ENCODE data around the gene CA7.
"Not testable (repeated sequence)": the region's sequence is repeated elsewhere in the genome, so short reads cannot be mapped to it uniquely, and the experiment has no call there.

The CA7 gene

DNA sequence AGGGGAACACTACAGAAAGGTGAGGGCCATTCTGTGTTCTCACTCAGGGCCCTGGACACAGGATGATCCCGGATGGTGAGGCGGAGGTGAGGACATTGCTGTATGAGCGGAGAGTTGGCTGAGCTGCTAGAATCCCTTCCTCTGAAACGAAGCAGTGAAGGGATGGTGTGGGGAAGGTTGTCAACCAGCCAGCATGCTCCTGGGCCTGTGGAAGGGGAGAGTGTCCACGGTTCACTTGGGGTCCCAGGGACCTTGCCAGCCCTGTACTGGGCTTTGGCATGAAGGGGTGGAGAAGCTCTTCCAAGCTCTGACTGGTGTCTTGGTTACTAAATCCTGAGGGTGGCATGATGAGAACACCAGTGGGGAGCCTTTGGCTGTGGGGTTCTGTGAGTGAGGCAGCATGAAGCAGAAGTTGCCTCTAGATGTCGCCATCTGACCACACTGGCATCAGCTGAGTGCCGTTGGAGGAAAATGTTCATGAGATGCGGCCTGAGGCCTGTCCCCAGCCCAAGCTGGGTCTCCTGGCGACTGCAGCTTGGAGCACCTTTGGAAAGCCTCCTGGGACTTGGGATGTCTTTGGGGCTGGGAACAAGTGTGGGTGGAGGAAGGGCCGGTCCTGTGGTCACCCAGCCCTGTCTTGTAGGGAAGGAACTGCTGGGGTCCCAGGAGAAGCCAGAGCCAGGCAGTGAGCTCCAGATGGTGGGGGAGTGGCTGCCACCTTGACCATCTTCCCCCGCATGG is 50.9 kb downstream of the CA7 start:
- Histone ChIP-seq H3K4me3 (ENCODE audit: insufficient read depth, low read depth, low read length) (no peak overlapping the region), H3K36me3 (ENCODE audit: control insufficient read depth, insufficient read depth, low read length) (no peaks in the 10 kb centered on the region), H3K9me3 (ENCODE audit: control insufficient read depth, low read length) (no peaks in the 10 kb centered on the region), H3K4me1 (ENCODE audit: control insufficient read depth, insufficient read depth, low read length) (no peaks in the 10 kb centered on the region), H3K27me3 (ENCODE audit: control insufficient read depth, insufficient read depth, low read length, poor library complexity, severe bottlenecking) (no peaks in the 10 kb centered on the region), H3K27ac (ENCODE audit: insufficient read depth, low read depth, low read length, poor library complexity, severe bottlenecking) (no peak overlapping the region)
- WGBS, 2 experiments = 64 to 65% methylated on average over 11 of the region's 11 CpGs

DNA sequence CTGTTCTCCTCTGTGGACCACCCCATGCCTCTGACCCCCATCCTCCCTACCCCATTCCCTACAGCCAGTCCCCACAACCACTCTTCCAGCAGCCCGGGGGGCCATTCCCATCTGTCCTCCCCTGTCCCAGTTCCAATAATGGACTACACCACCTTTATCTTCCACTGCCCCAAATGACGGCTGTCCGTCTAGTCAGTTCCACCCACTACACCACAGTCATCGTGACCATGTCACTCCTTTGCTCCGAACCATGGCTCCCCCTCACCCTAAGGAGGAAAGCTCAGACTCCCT is 51.4 kb downstream of the CA7 start:
- H3K4me3 ChIP-seq (ENCODE audit: insufficient read depth, low read depth, low read length) = no peak overlapping the region
- no peaks in the 10 kb centered on the region for H3K27me3 ChIP-seq (ENCODE audit: control insufficient read depth, insufficient read depth, low read length, poor library complexity, severe bottlenecking)
- no peaks in the 10 kb centered on the region for H3K36me3 ChIP-seq (ENCODE audit: control insufficient read depth, insufficient read depth, low read length)
- 92 to 95% methylated on average over 5 of the region's 5 CpGs for WGBS, 2 experiments
- H3K9me3 ChIP-seq (ENCODE audit: control insufficient read depth, low read length) = no peaks in the 10 kb centered on the region
- H3K4me1 ChIP-seq (ENCODE audit: control insufficient read depth, insufficient read depth, low read length) = no peaks in the 10 kb centered on the region
- no peak overlapping the region for H3K27ac ChIP-seq (ENCODE audit: insufficient read depth, low read depth, low read length, poor library complexity, severe bottlenecking)

DNA sequence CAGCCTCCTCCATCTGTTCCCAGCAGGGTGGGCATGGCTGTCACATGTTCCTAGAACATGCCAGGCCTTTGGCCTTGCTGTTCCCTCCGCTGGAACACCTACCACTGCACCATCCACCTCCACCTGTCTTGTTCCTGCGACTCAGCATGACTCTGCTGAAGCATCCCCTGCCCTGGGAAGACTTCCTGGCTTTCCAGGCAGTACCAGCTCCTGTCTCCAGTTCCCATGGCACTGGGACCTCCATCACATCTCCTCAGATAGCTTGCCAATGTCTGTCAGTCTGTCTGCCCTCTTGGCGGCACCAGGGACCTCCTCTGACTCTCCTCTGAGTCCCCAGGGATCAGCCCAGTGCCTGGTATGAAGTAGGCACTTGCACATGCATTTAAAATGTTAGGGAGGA is 51.8 kb downstream of the CA7 start:
- Histone ChIP-seq H3K36me3 (ENCODE audit: control insufficient read depth, insufficient read depth, low read length) (no peaks in the 10 kb centered on the region), H3K4me3 (ENCODE audit: insufficient read depth, low read depth, low read length) (no peak overlapping the region), H3K9me3 (ENCODE audit: control insufficient read depth, low read length) (no peaks in the 10 kb centered on the region), H3K27me3 (ENCODE audit: control insufficient read depth, insufficient read depth, low read length, poor library complexity, severe bottlenecking) (no peaks in the 10 kb centered on the region), H3K4me1 (ENCODE audit: control insufficient read depth, insufficient read depth, low read length) (no peaks in the 10 kb centered on the region), H3K27ac (ENCODE audit: insufficient read depth, low read depth, low read length, poor library complexity, severe bottlenecking) (no peak overlapping the region)
- 93 to 97% methylated on average over 3 of the region's 3 CpGs for WGBS, 2 experiments

DNA sequence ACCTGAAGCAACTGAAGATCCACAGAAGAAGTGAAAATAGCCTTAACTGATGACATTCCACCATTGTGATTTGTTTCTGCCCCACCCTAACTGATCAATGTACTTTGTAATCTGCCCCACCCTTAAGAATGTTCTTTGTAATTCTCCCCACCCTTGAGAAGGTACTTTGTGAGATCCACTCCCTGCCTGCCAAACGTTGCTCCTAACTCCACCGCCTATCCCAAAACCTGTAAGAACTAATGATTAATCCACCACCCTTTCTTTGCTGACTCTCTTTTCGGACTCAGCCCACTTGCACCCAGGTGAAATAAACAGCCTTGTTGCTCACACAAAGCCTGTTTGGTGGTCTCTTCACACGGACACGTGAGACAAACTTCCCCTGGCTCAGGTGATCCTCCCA is 52.5 kb downstream of the CA7 start:
- not testable (repeated sequence) for H3K27me3 ChIP-seq (ENCODE audit: control insufficient read depth, insufficient read depth, low read length, poor library complexity, severe bottlenecking); H3K4me3 ChIP-seq (ENCODE audit: insufficient read depth, low read depth, low read length); H3K9me3 ChIP-seq (ENCODE audit: control insufficient read depth, low read length); H3K4me1 ChIP-seq (ENCODE audit: control insufficient read depth, insufficient read depth, low read length); H3K27ac ChIP-seq (ENCODE audit: insufficient read depth, low read depth, low read length, poor library complexity, severe bottlenecking); H3K36me3 ChIP-seq (ENCODE audit: control insufficient read depth, insufficient read depth, low read length)
- 78 to 81% methylated on average over 5 of the region's 5 CpGs for WGBS, 2 experiments

DNA sequence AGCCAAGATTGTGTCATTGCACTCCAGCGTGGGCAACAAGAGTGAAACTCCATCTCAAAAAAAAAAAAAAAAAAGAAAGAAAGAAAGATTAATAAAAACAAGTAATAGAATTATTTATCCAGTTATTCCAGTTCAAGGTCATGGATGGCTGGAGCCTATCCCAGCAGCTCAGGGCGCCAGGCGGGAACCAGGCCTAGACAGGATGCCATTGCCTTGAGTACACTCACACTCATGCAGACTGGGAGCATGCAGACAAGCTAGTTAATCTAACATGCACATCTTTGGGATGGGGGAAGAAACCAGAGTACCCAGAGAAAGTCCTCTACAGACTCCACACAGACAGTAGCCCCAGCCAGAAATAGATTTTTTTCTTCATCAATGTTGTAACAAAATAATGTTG is 54.0 kb downstream of the CA7 start:
- no peak overlapping the region for H3K27ac ChIP-seq (ENCODE audit: insufficient read depth, low read depth, low read length, poor library complexity, severe bottlenecking)
- no peaks in the 10 kb centered on the region for H3K9me3 ChIP-seq (ENCODE audit: control insufficient read depth, low read length)
- no peak overlapping the region for H3K4me3 ChIP-seq (ENCODE audit: insufficient read depth, low read depth, low read length)
- 96 to 99% methylated on average over 2 to 3 of the region's 3 CpGs for WGBS, 2 experiments
- no peaks in the 10 kb centered on the region for H3K4me1 ChIP-seq (ENCODE audit: control insufficient read depth, insufficient read depth, low read length)
- H3K36me3 ChIP-seq (ENCODE audit: control insufficient read depth, insufficient read depth, low read length) = no peaks in the 10 kb centered on the region
- no peaks in the 10 kb centered on the region for H3K27me3 ChIP-seq (ENCODE audit: control insufficient read depth, insufficient read depth, low read length, poor library complexity, severe bottlenecking)

DNA sequence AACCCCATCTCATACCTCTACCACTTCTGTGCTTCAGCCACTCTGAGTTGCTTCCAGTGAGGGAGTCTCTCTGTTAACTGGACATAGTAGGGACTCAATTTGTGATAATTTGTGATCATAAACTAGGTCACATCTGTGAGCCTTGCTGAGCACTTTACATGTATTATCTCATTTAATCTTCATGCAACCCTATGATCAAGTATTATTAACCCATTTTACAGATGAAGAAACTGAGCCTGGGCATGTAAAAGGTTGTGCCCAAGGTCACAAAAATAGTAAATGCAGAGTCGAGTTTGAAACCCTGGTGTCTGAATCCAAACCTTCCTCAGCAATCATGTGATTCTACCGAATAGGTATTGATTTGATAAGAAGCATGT is 54.7 kb downstream of the CA7 start:
- Histone ChIP-seq H3K27me3 (ENCODE audit: control insufficient read depth, insufficient read depth, low read length, poor library complexity, severe bottlenecking) (no peaks in the 10 kb centered on the region), H3K4me1 (ENCODE audit: control insufficient read depth, insufficient read depth, low read length) (no peaks in the 10 kb centered on the region), H3K36me3 (ENCODE audit: control insufficient read depth, insufficient read depth, low read length) (no peaks in the 10 kb centered on the region), H3K9me3 (ENCODE audit: control insufficient read depth, low read length) (no peaks in the 10 kb centered on the region), H3K4me3 (ENCODE audit: insufficient read depth, low read depth, low read length) (no peak overlapping the region), H3K27ac (ENCODE audit: insufficient read depth, low read depth, low read length, poor library complexity, severe bottlenecking) (no peak overlapping the region)
- WGBS, 2 experiments = 92 to 93% methylated on average over 2 of the region's 2 CpGs

DNA sequence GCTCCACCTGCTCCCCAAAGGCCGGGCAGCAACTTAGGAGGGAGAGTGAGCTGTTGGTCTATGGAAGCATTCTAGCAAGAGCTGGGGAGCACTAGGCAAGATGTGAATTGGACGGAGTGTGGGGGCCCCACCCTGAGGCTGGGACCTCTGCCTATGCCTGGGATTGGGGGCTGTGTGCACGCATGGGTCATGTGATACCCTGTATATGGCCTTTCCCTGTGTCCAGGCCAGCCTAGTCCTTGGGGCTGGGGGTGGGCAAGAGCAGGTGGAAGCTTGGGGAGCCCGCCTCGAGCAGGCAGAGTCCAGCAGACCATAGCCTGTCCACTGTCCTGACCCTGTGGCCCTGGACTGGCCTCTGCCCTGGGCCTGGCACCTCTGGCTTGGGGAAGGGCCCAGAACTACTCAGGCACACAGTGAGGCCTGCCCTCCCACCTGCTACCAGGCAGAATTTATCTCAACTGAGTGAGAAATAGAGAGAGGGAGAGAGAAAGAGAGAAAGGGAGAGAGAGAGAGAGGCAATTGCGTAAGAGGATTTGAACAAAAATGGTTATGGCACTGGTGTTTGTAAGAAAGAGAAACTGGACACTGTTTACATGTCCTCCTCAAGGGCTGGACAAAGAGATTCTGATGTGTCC is 55.2 kb downstream of the CA7 start:
- H3K36me3 ChIP-seq (ENCODE audit: control insufficient read depth, insufficient read depth, low read length) = no peaks in the 10 kb centered on the region
- H3K4me1 ChIP-seq (ENCODE audit: control insufficient read depth, insufficient read depth, low read length) = no peaks in the 10 kb centered on the region
- no peaks in the 10 kb centered on the region for H3K27me3 ChIP-seq (ENCODE audit: control insufficient read depth, insufficient read depth, low read length, poor library complexity, severe bottlenecking)
- WGBS, 2 experiments = 91 to 94% methylated on average over 6 of the region's 6 CpGs
- H3K9me3 ChIP-seq (ENCODE audit: control insufficient read depth, low read length) = no peaks in the 10 kb centered on the region
- no peak overlapping the region for H3K27ac ChIP-seq (ENCODE audit: insufficient read depth, low read depth, low read length, poor library complexity, severe bottlenecking)
- H3K4me3 ChIP-seq (ENCODE audit: insufficient read depth, low read depth, low read length) = no peak overlapping the region

DNA sequence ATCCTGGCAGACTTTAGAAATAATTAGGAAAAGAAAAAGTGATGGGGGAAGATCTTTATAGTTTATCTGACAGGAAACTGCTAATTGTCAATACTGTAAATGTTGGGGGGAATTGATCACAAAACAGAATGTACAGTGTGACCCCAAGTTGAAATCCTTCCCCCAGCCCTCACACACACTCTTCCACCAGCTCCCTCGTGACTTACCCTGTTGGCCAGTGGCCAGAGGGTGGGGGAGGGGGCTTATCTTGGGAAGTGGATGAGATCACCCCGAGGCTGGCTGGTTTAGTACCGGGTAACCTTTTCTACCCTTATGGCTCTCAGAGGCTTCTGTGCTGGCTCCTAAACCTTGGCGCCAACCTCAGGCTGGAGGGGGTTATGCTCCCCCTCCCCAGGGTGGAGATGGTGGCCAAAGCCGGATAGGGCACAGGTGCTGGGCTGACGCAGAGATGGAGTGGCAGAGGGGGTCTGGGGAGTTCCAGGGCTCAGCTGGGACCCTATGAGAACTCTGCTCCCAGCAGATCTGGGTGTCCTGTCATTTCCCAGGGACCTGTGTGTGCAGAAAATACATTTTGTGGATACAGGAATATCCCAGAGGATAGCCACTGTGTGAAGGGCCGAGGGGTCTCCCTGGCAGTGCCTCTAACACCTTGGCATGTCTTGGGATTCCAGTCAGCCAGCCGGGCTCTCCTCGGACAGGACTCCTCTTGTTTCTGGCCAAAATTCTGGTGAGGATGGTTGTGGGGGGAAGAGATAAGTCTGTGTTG is 55.9 kb downstream of the CA7 start:
- H3K27me3 ChIP-seq (ENCODE audit: control insufficient read depth, insufficient read depth, low read length, poor library complexity, severe bottlenecking) = no peaks in the 10 kb centered on the region
- H3K27ac ChIP-seq (ENCODE audit: insufficient read depth, low read depth, low read length, poor library complexity, severe bottlenecking) = no peak overlapping the region

DNA sequence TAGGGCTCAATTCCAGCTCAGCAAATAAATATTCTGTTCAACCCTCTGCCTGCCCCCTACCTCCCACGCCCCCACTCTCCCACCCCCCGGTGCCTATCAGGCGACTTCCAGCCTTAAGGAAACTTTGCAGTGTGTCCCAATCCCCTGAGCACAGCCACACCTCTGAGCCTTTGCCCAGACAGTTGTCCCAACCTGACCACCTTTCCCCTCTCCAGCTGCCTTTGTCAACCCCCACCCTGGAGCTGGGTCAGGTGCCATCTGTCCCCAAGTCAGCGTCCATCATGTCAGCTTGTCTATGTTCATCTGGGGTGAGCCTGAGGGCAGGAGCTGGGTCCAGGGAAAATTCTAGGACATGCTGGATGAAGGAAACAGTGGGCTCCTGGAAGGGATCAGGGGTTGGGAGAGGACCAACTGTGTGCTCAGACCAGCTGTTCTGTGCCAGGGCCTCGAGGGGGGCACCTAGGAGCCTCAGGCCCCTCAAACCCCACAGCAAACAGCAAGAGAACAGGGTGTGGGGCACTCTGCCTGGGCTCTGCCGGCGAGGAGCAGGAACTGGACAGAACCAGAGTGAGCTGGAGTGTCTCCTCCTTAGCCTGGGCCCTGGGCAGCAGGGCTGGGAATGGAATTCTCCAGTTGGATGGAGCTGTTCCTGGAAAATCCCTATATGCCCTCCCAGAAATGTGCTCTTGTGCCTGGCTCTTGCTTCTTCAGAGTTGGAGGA is 56.7 kb downstream of the CA7 start:
- Histone ChIP-seq H3K27ac (ENCODE audit: insufficient read depth, low read depth, low read length, poor library complexity, severe bottlenecking) (no peak overlapping the region), H3K4me1 (ENCODE audit: control insufficient read depth, insufficient read depth, low read length) (no peaks in the 10 kb centered on the region), H3K9me3 (ENCODE audit: control insufficient read depth, low read length) (no peaks in the 10 kb centered on the region), H3K4me3 (ENCODE audit: insufficient read depth, low read depth, low read length) (no peak overlapping the region), H3K36me3 (ENCODE audit: control insufficient read depth, insufficient read depth, low read length) (no peaks in the 10 kb centered on the region), H3K27me3 (ENCODE audit: control insufficient read depth, insufficient read depth, low read length, poor library complexity, severe bottlenecking) (no peaks in the 10 kb centered on the region)
- 84% methylated on average over 7 of the region's 7 CpGs for WGBS, 2 experiments

More for the DNA sequence above, 55.9 kb downstream of the CA7 start:
- no peaks in the 10 kb centered on the region for H3K4me1 ChIP-seq (ENCODE audit: control insufficient read depth, insufficient read depth, low read length)
- no peak overlapping the region for H3K4me3 ChIP-seq (ENCODE audit: insufficient read depth, low read depth, low read length)
- H3K36me3 ChIP-seq (ENCODE audit: control insufficient read depth, insufficient read depth, low read length) = no peaks in the 10 kb centered on the region
- WGBS, 2 experiments = 62 to 74% methylated on average over 8 to 9 of the region's 9 CpGs
- H3K9me3 ChIP-seq (ENCODE audit: control insufficient read depth, low read length) = no peaks in the 10 kb centered on the region

DNA sequence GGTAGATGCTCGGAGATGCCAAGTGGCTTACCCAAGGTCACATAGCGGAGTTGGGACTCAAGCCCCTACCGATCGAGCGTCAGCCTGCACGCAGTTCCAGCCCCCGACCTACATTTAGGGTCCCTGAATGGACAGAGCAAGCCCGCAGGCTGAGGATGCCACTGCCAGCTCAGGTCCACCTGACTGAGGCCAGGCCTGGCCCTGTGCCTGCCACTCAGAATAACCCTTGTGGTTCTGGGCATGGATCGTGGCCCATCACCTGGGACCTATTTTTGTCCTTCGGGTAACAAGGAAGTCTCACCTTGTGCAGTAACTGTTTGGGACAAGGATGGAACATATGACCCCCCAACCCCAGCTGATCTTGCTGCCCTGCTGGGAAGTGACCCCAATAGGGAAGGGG is 57.4 kb downstream of the CA7 start:
- Histone ChIP-seq H3K4me3 (ENCODE audit: insufficient read depth, low read depth, low read length) (no peak overlapping the region), H3K27me3 (ENCODE audit: control insufficient read depth, insufficient read depth, low read length, poor library complexity, severe bottlenecking) (no peaks in the 10 kb centered on the region), H3K9me3 (ENCODE audit: control insufficient read depth, low read length) (no peaks in the 10 kb centered on the region), H3K27ac (ENCODE audit: insufficient read depth, low read depth, low read length, poor library complexity, severe bottlenecking) (no peak overlapping the region), H3K36me3 (ENCODE audit: control insufficient read depth, insufficient read depth, low read length) (no peaks in the 10 kb centered on the region), H3K4me1 (ENCODE audit: control insufficient read depth, insufficient read depth, low read length) (no peaks in the 10 kb centered on the region)
- 94 to 96% methylated on average over 10 of the region's 10 CpGs for WGBS, 2 experiments
